OCI-LY1 (cell line): ENCODE results near the gene XYLT2.

ENCODE experiments used
- H2AFZ ChIP-seq: fragments of 200-600 bp; sonication (generic), shearing (Covaris generic); 2 replicates; pipeline ENCODE4 v1.6.0; 2014; ENCODE audit warnings: antibody characterized with exemption, mild to moderate bottlenecking, low read length
- H3F3A ChIP-seq: fragments of 200-600 bp; sonication (generic), shearing (Covaris generic); 2 replicates; pipeline ENCODE4 v1.6.0; 2014; ENCODE audit warnings: mild to moderate bottlenecking, antibody characterized with exemption, low read length, moderate library complexity; ENCODE audit not compliant: insufficient read depth
- H3K27ac ChIP-seq: fragments of 200-600 bp; sonication (generic); 2 replicates; pipeline ENCODE4 v1.5.1; 2014; ENCODE audit warnings: low read length, mixed run types, mild to moderate bottlenecking, low read depth; ENCODE audit not compliant: poor library complexity, severe bottlenecking
- H3K27me3 ChIP-seq: fragments of 200-600 bp; sonication (generic); 2 replicates; pipeline ENCODE4 v1.6.0; 2014; ENCODE audit warnings: antibody characterized with exemption, mild to moderate bottlenecking, low read length, moderate library complexity; ENCODE audit not compliant: insufficient read depth
- H3K36me3 ChIP-seq: fragments of 200-600 bp; sonication (generic); 2 replicates; pipeline ENCODE4 v1.6.1; 2014; ENCODE audit warnings: mild to moderate bottlenecking, antibody characterized with exemption, low read length, moderate library complexity, mixed read lengths; ENCODE audit not compliant: insufficient read depth
- H3K4me1 ChIP-seq: fragments of 200-600 bp; sonication (generic); 2 replicates; pipeline ENCODE4 v1.5.1; 2014; ENCODE audit warnings: mild to moderate bottlenecking, low read length, moderate library complexity; ENCODE audit not compliant: insufficient read depth, severe bottlenecking
- H3K4me2 ChIP-seq: fragments of 200-600 bp; sonication (generic), shearing (Covaris generic); 2 replicates; pipeline ENCODE4 v1.6.1; 2014; ENCODE audit warnings: low read length
- H3K4me3 ChIP-seq: fragments of 200-600 bp; sonication (generic); 2 replicates; pipeline ENCODE4 v1.5.1; 2014; ENCODE audit warnings: low read length, low read depth, mild to moderate bottlenecking, mixed read lengths; ENCODE audit not compliant: poor library complexity, severe bottlenecking
- H3K79me2 ChIP-seq: fragments of 200-600 bp; shearing (Covaris generic); 2 replicates; pipeline ENCODE4 v1.6.1; 2016; ENCODE audit warnings: mixed run types, low read length, mixed read lengths; ENCODE audit not compliant: insufficient read depth
- H3K9ac ChIP-seq: fragments of 200-600 bp; sonication (generic), shearing (Covaris generic); 2 replicates; pipeline ENCODE4 v1.6.1; 2014; ENCODE audit warnings: mild to moderate bottlenecking, low read length, mixed read lengths
- H3K9me2 ChIP-seq: fragments of 200-600 bp; sonication (generic), shearing (Covaris generic); 2 replicates; pipeline ENCODE4 v1.6.1; 2014; ENCODE audit warnings: low read depth, mild to moderate bottlenecking, low read length, mixed read lengths
- H3K9me3 ChIP-seq: fragments of 200-600 bp; shearing (Covaris generic); 2 replicates; pipeline ENCODE4 v1.6.1; 2014; ENCODE audit warnings: low read length, mixed read lengths
- H4K20me1 ChIP-seq: fragments of 200-600 bp; sonication (generic), shearing (Covaris generic); 2 replicates; pipeline ENCODE4 v1.6.0; 2016; ENCODE audit warnings: mild to moderate bottlenecking, low read length; ENCODE audit not compliant: insufficient read depth
- CTCF ChIP-seq: fragments of 200-600 bp; sonication (generic), shearing (Covaris generic); IDR thresholded peaks from 2 replicates; pipeline ENCODE4 v1.5.1; 2017; ENCODE audit warnings: mild to moderate bottlenecking, antibody characterized with exemption, low read length, moderate library complexity, mixed read lengths
- EZH2 ChIP-seq: fragments of 200-600 bp; sonication (generic), shearing (Covaris generic); IDR thresholded peaks from 2 replicates; pipeline ENCODE4 v1.8.0; 2017; ENCODE audit warnings: borderline replicate concordance, mixed run types, mild to moderate bottlenecking, antibody characterized with exemption, low read length, moderate library complexity, mixed read lengths

Gene XYLT2

GRCh38 chr17:50356892-50357510 is 11.1 kb downstream of the XYLT2 start:
- no peaks in the 10 kb centered on the region for H3K9me3 ChIP-seq
- no peaks in the 10 kb centered on the region for H3K27me3 ChIP-seq
- H3K4me1 ChIP-seq: no peaks in the 10 kb centered on the region
- H3K4me2 ChIP-seq: no peak overlapping the region
- no peaks in the 10 kb centered on the region for H3F3A ChIP-seq
- no peaks in the 10 kb centered on the region for H4K20me1 ChIP-seq
- H3K27ac ChIP-seq: no peak overlapping the region
- no peak overlapping the region for H3K4me3 ChIP-seq
- no peak overlapping the region for H2AFZ ChIP-seq
- H3K79me2 ChIP-seq: no peaks in the 10 kb centered on the region
- TF ChIP-seq CTCF (no peak), EZH2 (no peak)
- H3K9ac ChIP-seq: no peak overlapping the region
- no peaks in the 10 kb centered on the region for H3K9me2 ChIP-seq
- H3K36me3 ChIP-seq: peaks cover 59% of the 10 kb centered on the region

GRCh38 chr17:50358177-50358576 is 12.3 kb downstream of the XYLT2 start:
- Histone ChIP-seq H3K27ac (no peak overlapping the region), H3K27me3 (no peaks in the 10 kb centered on the region), H3K79me2 (no peaks in the 10 kb centered on the region), H3K9me2 (no peaks in the 10 kb centered on the region), H3K9me3 (no peaks in the 10 kb centered on the region), H3K9ac (no peak overlapping the region), H3K4me3 (no peak overlapping the region), H4K20me1 (no peaks in the 10 kb centered on the region), H3K4me2 (no peak overlapping the region), H3K36me3 (peaks cover 59% of the 10 kb centered on the region), H2AFZ (no peak overlapping the region), H3F3A (no peaks in the 10 kb centered on the region), H3K4me1 (peaks cover 6% of the 10 kb centered on the region)
- TF ChIP-seq EZH2: no peak
- TF ChIP-seq CTCF: no peak

- Histone ChIP-seq H3K9ac (no peak overlapping the region), H2AFZ (no peak overlapping the region), H3F3A (no peaks in the 10 kb centered on the region), H3K79me2 (no peaks in the 10 kb centered on the region), H3K4me2 (no peak overlapping the region), H3K27me3 (no peaks in the 10 kb centered on the region), H3K4me3 (no peak overlapping the region), H4K20me1 (no peaks in the 10 kb centered on the region), H3K9me2 (no peaks in the 10 kb centered on the region), H3K4me1 (peaks cover 6% of the 10 kb centered on the region), H3K36me3 (peaks cover 59% of the 10 kb centered on the region), H3K9me3 (no peaks in the 10 kb centered on the region), H3K27ac (no peak overlapping the region)
- TF ChIP-seq CTCF (no peak), EZH2 (no peak)
These were observed 13.2 kb downstream of the XYLT2 start for GRCh38 chr17:50359005-50359699.
